HG03097 (cell line): ENCODE measurements around the gene DNAH9.
"Not testable (repeated sequence)": the region's sequence is repeated elsewhere in the genome, so short reads cannot be mapped to it uniquely, and the experiment has no call there.

ENCODE experiments used
- ATAC-seq: cut with Tn5 transposase; IDR thresholded peaks from one replicate; pipeline ENCODE4 v1.9.1; 2021; ENCODE audit not compliant: unreplicated experiment, low FRiP score

The DNAH9 gene

DNA sequence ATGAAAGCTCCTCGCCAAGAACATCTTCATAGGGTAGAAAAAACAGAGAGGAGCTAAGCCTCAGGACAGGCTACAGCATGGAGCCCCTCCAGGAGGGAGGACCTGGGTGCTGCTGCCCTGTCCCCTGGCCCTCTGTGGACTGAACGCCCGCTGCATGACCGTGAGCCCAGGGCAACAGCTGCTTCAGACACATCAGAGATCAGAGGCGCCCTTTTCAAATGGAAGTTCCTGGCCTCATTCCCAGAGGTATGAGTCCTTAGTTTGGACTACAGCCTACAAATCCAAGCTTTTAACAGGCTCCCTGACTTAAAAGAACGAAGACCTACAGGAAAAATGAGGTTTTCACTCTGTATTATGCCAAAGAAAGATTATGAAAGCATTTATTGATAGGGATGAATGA is 350.5 kb downstream of the DNAH9 start:
- ATAC-seq: no peak

DNA sequence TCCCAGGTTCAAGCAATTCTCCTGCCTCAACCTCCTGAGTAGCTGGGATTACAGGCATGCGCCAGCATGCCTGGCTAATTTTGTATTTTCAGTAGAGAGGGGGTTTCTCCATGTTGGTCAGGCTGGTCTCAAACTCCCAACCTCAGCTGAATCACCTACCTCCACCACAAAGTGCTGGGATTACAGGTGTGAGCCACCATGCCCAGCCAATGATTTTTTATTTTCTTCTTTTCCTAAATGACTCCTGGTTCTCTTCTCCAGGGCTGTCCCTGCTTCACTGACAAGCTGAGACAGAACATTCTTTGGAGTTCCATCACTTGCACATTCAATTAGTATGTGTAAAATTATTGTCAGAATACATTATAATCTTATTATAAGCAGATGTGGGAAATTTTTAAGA is 351.3 kb downstream of the DNAH9 start:
- not testable (repeated sequence) for ATAC-seq

DNA sequence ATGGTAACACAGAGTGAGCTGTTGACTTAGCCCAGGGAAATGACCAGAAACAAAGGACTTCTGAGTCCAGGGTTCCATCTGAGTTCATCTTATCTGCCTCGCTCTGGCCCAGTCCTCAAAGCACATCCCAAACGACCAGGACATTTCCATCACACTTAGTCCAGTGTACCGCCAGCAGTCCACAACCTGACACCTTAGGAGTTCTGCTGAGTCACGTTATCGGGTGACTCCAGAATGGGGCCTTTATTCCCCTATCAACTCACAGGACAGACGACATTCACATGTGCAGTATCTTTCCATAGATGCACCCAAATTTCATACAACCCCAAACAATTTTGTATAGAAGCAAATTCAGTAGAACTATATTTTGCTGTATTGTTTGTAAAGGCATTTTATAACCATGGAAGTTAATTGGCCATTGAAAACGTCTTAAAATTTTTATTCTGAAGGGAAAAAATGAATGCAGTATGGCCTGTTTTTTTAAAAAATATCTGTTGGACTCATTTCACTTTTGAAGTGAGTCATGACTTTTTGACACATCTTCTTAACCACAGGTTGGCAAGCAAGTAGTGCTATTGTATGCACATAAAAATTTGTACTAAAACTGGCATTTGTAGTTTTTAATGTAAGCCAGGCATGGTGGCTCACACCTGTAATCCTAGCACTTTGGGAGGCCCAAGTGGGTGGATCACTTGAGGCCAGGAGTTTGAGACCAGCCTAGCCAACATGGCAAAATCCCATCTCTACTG is 352.7 kb downstream of the DNAH9 start:
- no peak for ATAC-seq

DNA sequence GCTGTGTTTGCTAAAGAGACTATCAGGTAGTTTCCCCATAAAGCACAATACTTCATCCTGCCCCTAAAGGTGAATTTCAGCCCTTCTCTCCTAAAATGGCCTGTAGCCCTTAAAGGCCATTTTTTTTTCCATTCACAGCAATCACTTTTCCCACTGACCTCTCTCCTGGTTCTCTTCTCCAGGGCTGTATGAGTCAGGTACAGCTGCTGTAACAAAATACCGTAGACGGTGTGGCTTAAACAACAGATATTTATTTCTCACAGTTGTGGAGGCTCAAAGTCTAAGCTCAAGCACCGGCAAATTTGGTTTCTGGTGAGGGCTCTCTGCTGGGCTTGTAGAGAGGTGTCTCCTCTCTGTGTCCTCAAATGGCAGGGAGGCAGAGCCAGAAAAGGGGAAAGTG is 354.3 kb downstream of the DNAH9 start:
- no peak for ATAC-seq

DNA sequence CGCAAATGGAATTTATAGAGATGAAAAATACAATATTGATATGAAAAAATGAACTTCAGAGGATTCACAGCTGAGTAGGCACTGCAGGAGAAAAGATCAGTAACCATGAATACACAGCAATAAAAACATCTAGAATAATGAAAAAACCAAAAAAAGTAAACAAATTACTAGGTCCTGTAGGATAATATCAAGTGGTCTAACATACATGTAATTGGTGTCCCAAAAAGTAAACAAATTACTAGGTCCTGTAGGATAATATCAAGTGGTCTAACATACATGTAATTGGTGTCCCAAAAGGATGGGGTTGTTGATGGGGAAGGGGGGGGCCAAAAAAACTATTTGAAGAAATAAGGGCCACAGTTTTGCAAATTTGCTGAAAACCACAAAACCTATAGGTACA is 355.7 kb downstream of the DNAH9 start:
- no peak for ATAC-seq

DNA sequence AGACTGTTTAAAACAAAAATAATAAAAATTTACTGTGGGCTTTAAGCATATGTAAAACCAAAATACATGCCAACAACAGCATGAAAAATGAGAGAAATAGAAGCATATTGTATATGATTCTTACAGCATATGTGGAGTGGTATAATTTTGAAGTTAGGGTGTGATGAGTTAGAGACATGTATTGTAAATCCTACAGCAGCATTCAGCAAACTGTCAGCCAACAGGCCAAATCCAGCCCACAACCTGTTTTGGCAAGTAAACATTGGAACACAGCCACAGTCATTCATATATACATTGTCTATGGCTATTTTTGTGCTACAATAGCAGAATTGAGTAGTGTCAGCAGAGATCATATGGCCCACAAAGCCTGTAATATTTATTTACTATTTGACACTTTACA is 356.7 kb downstream of the DNAH9 start:
- ATAC-seq: no peak

DNA sequence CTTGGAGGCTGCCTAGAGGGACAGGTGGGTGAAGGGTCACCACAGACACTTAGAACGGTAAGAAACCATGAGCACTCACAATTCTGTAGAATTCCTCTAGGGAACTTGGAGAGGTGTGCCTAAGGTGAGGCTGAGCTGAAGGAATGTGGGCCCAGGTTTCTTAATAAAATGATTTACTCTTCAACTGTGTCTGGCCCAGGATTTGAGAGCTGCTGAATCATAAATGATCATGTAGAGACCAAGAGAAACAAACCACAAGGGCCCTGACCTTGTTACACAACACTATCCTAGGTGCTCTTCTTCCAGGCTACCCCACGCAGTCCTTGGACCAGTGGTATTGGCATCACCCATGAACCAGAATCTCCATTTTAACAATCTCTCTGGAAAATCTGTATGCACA is 371.3 kb downstream of the DNAH9 start:
- ATAC-seq: no peak

DNA sequence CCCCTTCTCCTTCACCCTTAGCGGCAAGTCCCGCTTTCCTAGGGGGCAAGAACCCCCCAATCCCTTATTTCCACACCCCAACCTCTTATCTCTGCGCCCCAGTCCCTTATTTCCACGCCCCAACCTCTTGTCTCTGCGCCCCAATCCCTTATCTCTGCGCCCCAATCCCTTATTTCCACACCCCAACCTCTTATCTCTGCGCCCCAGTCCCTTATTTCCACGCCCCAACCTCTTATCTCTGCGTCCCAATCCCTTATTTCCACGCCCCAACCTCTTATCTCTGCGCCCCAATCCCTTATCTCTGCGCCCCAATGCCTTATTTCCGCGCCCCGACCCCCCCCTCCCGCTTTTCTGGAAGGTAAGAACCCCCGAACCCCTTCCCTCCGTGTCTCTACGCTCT is 374.5 kb downstream of the DNAH9 start:
- not testable (repeated sequence) for ATAC-seq

DNA sequence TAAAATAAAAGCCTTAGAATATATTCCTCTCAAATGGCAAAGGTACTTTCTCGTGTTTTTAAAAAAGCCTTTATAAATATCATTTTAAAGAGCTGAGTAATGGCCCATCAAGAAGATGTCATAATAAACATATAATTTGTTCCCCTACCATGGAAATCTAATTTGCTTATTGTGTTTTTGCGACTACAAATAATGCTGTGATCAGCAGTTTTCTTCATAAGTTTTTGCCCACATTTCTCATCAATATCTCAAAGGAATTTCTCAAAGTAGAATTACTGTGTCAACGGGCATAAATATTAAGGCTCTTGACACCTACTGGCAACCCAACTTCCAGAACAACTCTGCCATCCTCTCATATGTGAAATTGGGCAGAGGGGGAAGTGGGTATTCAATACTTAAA is 381.5 kb downstream of the DNAH9 start:
- no peak for ATAC-seq

DNA sequence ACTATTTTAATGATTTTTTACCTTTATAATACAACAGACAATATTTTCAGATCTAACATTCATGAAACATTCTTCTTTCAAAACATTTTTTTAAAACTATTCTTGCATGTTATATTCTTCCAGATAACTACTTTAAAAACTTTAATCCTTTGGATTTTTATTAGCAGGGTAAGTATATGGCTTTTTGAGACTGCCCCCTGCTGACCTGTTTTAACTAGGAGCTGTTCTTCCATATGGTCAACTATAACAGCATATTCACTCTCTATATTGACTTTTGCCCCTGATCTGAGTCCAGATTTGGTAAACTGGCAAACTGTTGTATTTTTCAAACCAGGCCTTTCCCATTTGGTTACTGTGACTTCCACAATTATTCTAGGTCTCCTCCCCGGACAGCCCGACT is 382.5 kb downstream of the DNAH9 start:
- ATAC-seq: no peak

DNA sequence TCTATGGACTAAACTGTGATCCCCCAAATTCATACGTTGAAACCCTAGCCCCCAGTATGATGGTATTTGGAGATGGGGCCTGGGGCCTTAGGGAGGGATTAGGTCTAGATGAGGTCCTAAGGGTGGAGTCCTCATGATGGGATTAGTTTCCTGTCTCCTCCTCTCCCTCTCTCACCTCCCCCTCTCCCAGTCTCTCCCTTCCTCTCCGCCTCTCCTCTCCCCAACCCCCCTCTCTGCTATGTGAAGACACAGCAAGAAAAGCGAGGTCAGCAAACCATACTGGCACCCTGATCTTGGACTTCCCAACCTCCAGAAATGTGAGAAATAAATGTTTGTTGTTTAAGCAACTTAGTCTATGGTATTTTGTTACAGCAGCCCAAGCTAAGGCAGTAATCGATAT is 383.6 kb downstream of the DNAH9 start:
- no peak for ATAC-seq

DNA sequence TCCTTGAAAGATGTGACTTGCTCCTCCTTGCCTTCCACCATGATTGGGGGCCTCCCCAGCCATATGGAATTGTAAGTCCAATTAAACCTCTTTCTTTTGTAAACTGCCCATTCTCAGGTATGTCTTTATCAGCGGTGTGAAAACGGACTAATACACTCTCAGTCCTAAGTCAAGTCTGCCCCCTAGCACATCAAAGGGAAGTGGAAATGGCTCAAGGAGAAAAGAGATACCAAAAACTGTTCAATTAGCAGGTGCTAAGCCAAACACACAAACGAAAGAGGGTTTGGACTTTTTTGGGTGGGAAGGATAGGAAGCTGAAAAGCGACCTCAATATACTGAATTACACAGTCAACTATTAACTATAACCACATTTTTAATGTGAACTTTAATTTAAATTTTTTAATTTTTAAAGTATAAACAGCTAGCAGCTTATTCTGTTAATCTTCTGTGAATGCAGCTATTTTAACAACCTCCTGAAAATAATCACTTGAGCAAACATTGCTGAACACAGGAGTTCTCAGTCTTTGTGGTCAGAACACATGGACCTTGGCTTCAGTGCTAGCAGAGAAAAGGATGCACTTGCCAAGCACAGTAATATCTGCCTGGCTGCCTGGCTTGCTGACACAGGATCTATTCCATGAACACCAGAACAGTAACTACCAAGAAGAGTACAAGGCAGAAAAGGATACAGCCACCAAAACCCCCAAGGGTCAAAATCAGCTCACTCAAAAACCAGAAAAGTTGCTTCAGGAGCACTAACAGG is 388.1 kb downstream of the DNAH9 start:
- no peak for ATAC-seq

DNA sequence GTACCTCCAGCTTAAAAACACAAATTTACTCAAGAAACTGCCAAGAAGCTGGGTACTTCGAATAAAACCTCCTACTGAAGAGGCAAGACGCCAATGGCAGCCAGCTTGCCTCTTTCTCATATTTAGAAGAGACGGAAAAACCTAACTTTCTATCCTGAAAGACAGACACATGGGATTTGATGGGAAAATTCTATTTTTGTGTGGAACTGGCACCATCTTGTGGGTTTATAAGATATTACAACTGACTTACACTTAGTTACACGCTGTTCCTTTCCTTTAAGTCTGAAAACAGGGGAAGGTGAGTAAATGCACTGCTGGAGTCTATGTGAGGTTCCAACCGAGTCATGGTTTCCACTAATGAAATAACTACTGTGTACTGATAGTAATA is 388.7 kb downstream of the DNAH9 start:
- ATAC-seq: no peak

DNA sequence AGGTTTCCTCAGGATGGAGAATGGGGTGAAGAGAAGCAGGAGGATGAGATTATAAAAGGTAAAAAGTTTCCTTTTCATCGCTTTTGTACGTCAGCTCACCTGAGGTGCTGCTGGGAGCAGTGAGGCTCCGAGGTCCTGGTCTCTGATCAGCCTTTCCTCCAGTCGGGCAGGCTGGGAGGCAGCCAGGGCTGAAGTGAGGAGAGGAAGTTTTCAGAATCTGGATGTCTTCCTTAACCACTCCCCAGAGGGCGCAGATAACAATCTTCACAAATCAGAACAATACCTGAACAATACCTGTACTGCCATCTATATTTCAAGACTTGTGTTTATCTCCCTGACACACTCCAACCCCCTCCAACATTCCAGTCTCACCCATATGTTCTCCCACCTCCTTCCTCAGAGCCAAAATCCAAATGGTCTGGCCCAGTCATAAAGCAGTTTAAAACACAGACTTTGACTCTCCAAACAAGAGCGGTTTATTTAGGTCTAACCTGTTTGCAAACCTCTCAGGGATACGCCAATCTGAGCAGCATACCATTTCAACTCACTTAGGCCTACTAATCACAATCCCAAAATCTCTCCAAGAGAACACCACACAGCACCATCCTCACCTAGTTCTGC is 392.2 kb downstream of the DNAH9 start:
- no peak for ATAC-seq

DNA sequence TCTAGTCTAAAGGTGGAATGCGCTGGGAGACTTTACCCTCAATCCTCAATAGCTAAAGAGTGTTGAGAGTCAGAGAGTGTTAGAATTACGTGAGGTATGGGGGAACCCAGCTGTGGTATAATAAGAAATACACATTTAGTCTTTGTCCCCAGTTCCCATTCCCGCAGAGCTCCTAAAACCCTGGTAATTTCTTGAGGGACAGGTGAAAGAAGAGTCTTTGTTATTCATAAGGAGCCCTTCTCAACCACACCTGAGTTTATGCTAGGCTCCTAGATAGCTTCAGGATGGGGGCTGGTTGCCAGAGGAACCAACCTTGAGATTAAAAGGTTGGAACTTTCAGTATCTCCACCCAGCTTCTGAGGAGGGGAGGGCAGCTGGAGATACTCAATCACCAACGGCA is 393.2 kb downstream of the DNAH9 start:
- no peak for ATAC-seq

DNA sequence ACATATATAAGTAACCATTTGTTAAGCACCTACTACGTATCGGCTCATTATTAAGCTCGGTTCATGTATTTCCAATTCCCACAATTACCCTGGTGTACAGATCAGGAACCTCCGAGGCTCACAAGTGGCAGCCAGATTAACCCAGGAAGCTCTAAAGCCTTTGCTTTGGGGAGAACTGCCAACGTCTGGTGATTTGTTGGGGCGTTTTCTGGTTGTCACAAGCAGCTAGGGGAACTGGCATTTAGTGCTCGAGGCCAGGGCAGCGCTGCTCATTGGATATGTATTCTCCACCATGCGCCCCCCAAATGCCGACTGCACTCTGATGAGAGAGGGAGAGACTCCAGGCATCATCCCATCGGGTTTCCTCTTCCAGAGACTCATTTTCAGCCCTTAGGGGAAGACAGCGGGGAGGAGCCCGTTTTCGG is 398.5 kb downstream of the DNAH9 start:
- peak; percentile 28 for ATAC-seq

DNA sequence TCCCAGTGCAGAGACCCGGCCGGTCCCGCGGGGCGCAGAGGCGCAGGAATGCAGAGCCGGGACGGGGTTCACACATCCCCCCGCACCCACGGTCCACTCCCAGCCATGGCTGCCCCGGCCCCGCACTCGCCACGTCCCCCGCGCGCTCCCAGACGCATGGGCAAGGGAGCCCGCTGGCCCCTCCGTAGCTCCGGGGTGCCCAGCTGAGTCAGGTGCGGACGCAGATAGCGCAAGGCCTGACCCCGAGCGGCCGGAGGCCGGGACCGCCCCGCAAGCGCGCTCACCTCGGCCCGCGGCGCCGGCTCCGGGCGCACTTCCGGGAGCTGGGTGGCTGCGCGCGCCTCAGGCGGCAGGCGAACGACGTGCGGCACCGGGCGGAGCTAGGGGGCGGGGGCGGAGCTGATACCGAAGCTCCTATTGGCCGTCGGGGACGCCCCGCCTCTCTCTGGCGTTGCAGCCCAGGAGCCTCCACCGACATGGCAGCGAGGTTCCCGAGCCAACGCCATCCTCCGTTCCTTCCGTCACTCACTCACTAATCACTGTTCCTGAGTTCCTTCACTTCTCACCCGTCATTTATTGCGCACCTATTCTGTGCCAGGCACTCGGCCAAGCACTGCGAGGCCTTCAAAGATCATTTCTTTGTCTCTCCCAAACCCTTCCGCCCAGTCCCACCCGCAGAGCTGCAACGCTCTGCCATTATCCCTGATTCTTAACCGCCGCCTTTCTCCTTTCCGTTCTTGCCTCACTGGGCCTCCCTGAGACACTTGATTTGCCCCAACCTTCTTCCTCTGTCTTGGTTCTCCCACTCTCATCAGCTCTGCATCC is 399.1 kb downstream of the DNAH9 start, which contains the start of gene ZNF18:
Gene ZNF18 (minus strand): TSS at position 329 of the 825 bp plus-strand sequence. CDS start 4,646 bp downstream, outside the sequence.
- peak; percentile 98 for ATAC-seq

DNA sequence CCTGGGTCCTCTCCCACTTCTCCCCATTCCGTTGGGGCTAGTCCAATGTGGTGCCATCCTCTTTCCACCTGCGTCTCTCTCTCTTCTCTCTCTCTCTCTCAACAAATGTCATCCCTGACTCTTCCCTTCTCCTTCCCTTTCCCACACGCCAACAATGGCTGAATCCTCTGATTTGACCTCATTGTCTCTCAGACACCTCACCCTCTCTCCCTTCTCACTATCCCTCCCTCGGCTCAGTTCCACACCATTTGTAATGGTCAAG is 399.6 kb downstream of the DNAH9 start:
- ATAC-seq: peak; percentile 0

DNA sequence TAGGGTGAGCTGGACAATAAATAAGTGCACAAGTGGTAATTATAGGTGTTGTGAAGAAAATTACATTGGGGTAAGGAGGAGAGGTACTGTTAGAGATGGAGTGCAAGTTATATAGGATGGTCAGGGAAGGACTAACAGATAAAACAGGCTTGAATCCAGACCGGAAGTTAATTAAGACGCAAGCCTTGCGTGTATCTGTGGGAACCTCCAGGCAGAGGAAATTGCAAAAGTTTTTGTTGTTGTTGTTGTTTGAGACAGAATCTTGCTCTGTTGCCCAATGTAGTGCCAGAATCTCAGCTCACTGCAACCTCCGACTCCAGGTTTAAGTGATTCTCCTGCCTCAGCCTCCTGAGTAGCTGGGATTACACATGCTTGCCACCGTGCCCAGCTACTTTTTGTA is 401.4 kb downstream of the DNAH9 start:
- ATAC-seq: no peak

DNA sequence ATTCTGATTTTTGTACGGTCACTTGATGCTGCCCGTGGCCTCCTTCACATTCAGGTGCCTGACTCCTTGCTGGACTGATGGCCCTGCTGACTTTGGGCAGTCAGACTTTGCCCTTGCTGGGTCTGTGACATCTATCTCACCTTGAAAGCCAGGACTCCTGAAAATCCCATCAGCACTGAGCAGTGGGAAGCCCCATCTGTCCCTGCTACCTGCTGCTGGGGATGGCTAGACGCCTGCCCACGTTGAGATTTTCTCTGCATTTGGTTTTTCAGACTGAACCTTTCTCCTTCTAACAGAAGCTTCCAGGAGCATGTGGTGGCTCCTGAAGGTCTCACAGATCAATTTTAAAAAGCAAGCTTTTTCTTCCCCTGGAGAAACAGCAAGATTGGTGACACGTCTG is 409.2 kb downstream of the DNAH9 start:
- ATAC-seq: no peak
